RPMI7951 (cell line): Measurements from ENCODE around the gene ENPEP. TPM values are rescaled to one million over a fixed set of nuclear protein-coding genes. Genes with fewer than 3 reads are reported as not detected.
A peak's percentile ranks its signal among the peaks of the same experiment; 100 is the strongest.
"Not testable (repeated sequence)": the region's sequence is repeated elsewhere in the genome, so short reads cannot be mapped to it uniquely, and the experiment has no call there.

Experiments
- DNase-seq: peaks from one replicate; pipeline ENCODE4 v3.0.0-alpha.2; 2012; ENCODE audit warnings: low read depth
- total RNA-seq: library from RNA; depleted of rRNA; stranded (reverse); fragments of >200 nt; shearing (Covaris generic); gene quantifications from 2 replicates; pipeline ENCODE4 v1.2.3, GENCODE V29; 2014

ENPEP gene
- total RNA-seq, 1 experiment from 2014 or later, result under 0.01 TPM

DNA sequence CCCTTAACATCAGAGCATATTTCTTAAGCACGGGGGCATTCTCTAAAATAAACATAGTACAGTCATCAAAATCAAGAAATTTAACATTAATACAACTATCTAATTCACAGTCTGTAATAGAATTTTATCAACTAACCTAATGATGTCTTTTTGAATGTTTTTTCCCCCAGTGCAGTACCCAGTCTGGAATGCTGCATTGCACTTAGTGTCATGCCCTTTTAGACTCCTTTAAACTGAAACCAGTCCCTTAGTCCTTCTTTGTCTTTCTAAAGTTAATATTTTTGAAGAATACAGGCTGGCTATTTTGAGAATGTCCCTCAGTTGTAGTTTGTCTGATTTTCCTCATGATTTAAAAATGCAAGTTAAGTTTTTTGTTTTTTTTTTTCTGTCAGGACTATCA, 9.5 kb downstream of the ENPEP start:
- DNase-seq, result no peak

GRCh38 chr4:110486256-110486655, 10.3 kb downstream of the ENPEP start:
- no peak for DNase-seq

GRCh38 chr4:110486850-110487249, 10.9 kb downstream of the ENPEP start:
- DNase-seq, result not testable (repeated sequence)

- peak; percentile 24 for DNase-seq
Observed at GRCh38 chr4:110487873-110488272, 11.9 kb downstream of the ENPEP start.

GRCh38 chr4:110489901-110490508, 14.1 kb downstream of the ENPEP start:
- DNase-seq, result no peak

DNA sequence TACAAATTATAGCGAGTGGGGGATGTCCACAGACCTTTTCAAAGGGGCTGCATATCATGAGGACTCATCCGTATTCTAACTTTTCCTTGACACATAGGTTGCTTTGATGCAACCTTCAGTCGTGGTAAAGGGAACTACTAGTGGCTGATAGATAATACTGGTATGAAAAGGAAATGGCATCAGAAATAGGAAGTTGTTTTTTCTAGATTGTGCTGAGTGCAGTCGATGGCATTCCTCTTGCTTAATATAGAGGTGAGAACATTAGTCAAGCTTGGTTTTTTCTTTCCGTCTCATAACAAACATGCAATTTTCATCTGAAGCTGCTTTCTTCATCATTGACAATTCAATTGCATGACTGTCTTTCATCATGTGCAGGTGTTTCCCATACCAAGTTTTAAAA, 16.6 kb downstream of the ENPEP start:
- DNase-seq, result no peak

DNA sequence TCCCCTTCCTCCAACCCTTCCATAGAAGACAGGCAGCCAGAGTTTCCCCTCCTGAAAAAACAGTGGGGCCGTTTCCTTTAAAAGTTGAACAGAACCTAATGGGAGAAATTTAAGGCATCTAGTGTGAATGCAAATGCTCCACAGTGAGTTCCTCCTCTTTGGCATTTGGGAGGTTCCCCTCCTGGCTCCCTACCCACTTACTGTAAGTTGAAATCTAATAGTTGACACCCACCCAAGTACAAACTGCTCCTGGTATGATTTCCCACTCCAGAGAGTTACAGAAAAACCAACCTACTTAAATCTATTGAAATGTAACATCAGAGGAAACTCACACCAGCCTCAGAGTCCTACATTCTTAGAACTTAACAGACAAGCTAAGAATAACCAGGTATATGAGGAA, 17.6 kb downstream of the ENPEP start:
- no peak for DNase-seq

GRCh38 chr4:110498420-110498819, 22.5 kb downstream of the ENPEP start:
- DNase-seq, result no peak

DNA sequence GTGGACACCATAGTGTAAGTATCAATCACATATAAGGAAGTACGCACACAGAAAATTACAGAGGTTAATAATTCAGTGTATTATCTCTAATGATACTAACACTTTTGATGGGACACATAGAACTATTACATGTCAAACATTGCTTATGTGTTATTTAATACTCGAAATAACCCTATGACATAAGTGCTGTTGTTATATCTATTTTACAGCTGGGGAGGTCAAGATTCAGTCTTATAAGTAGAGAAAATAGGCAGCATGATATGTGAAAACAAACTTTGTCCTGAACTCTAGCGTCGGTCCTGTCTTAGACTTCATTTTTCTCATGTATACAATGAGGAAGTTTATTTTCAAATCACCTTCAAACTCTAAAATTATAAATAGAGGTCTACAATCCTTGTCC, 23.2 kb downstream of the ENPEP start:
- no peak for DNase-seq

- peak; percentile 57 for DNase-seq
Observed at GRCh38 chr4:110501826-110502225, 25.9 kb downstream of the ENPEP start.

DNA sequence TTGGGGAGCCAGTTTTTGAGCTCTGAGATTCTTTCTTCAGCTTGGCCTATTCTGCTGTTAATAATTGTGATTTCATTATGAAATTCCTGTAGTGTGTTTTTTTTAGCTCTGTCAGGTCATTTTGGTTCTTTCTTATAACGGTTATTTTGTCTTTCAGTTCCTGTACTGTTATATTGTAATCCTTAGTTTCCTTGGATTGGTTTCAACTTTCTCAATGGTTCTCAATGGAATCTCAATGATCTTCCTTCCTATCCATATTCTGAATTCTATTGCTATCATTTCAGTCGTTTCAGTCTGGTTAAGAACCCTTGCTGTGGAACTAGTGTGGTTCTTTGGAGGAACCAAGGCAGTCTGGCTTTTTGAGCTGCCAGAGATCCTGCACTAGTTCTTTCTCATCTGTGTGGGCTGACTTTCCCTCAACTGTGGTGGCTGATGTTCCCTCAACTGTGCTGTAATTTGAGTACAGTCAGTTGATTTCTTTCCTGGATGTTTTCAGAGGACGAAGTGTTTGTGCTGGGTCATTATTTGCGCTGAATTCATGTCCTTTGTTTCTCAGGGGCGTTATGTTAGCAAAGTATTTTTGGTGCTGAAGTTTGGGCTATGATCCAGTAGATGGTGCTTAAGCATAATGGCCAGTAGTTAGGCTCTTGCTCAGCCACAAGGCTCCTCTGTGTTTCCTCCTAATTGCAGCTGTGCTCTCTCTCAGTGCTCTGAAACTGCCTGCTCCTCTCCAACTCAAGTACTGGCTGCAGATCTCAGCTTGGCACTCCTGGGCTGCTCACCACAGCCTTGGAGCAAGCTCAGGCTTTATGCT, 27.5 kb downstream of the ENPEP start:
- peak; percentile 35 for DNase-seq

GRCh38 chr4:110504084-110504435, 28.1 kb downstream of the ENPEP start:
- DNase-seq, result no peak

DNA sequence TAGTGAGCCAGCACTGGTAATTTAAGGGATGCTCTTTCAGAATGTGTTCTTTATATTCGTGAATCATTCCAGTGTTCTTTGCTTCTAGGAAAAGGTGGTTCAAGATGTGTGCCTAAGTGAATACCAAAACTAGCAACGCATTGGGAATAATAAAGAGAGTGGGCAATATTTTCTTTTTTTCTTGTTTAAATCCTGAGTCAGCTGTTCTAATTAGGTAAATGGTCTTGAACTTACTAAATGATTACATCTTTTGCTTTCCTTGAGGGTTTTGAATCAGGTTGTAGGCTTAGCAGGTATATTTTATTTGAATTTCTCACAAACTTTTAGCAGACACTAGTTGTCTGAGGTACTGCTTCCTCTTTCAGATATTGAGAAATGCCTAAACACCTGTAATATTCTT, 29.5 kb downstream of the ENPEP start:
- no peak for DNase-seq

DNA sequence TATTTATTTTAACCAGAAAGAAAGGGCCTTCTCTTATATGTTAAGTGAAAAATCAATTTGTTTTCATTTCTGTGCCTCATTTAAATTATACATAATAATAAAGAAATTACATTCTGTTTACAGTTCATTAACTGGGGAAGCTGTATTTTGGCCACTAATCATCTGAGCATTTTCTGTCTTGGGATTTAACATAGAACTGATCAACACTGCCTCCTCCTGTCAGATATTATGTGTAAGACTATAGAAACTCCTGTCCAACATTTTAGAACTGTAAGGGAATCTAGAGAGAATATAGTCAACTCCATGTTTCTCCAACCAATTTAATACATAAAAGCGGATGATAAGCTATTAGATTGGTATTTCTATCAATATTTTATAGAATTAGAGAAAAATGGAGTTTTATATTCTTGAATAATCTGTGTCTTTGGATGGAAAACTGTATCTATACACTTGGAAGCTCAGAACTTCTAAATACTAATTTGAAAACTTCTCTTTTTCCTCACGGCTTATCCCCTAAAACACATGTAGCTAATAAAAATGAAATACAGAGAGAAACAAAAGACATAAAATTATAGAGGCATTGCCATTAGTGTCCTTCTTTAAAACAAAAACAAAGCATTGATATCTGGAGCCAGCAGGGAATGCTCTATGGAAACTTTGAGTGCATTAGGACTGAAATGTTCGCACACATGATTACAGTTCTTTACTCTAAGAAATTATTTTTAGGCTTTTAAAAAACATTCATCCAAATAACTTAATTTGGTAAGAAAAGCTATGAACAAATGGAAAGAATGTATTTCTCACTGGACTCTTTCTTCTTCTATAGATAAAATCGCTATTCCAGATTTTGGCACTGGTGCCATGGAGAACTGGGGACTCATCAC, 33.1 kb downstream of the ENPEP start:
- peak; percentile 37 for DNase-seq

GRCh38 chr4:110510277-110510676, 34.3 kb downstream of the ENPEP start:
- no peak for DNase-seq

DNA sequence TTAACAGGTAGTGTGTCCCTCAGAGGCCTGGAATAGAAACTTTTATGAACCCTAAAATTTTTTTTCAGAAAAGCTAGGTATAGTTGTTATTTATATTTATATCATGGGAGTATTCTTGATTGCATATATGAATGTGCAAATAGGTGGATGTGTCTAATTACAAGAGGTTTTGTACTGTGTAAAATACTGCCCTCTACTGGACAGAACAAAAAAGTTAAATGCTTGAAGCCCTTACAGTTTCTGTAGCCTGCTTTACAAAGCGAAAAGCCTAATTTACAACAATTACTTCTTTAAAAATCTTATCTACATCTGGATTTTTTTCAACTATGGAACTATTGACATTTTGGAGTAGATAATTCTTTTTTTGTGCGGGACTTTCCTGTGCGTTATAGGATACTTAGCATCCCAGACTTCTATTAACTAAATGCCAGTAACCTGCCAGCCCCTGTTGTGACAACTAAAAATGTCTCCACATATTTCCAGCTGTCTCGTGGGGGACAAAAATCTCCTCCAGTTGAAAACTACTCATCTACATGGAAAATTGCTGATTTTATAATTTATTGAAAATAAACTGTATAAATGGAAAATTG, 35.1 kb downstream of the ENPEP start:
- peak; percentile 51 for DNase-seq

DNA sequence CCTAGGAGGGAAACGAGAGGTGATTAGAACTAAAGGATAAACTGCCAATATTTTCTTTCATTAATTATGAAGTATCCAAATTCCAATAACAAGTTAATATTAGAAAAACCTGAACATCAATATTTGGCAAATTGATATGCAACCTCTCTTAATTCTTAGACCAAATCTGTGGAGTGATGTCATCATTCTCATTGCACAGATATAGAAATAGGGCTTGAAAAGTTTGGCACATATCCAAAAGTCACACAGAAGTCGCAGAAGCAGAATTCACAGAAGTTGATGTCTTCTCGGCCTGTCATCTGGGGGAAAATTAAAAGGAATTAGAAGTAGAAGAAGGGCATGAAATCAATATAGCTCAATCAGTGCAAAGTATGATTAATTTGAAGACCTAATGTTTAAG, 36.9 kb downstream of the ENPEP start:
- DNase-seq, result no peak

- DNase-seq, result peak; percentile 37
Observed at GRCh38 chr4:110514889-110515479, 39.0 kb downstream of the ENPEP start.

DNA sequence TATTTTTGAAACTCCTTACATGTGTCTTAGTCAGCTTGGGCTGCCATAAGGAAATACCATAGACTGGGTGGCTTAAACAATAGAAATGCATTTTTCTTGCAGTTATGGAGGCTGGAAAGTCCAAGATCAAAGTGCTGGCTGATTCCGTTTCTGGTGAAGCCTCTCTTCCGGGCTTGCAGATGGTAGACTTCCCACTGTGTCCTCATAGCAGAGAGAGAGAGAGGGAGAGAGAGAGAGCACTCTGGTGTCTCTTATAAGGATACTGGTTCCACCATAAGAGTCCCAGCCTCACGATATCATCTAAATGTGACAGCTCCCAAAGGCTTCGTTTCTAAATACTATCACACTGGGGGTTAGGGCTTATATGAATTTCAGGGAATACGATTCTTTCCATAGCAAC, 39.7 kb downstream of the ENPEP start:
- DNase-seq, result peak; percentile 52

GRCh38 chr4:110516106-110516922, 40.4 kb downstream of the ENPEP start:
- peak; percentile 70 for DNase-seq
